Measurements from ENCODE around the gene ZNF503.

ZNF503 gene

GRCh38 chr10:75353183-75353582 lies 48.4 kb downstream of the ZNF503 start:
- POLR2A ChIA-PET = no interaction called here
- TF ChIP-seq CTCF (IDR thresholded peaks at IDR 0.05; ENCODE audit: control extremely low read depth, extremely low read depth, low read depth, missing control alignments) = no peak
- CTCF ChIA-PET = no interaction called here
- DNase-seq (ENCODE audit: extremely low spot score) = no peak

GRCh38 chr10:75352650-75353049 lies 48.9 kb downstream of the ZNF503 start:
- ChIA-PET CTCF (no interaction called here), POLR2A (no interaction called here)
- no peak for TF ChIP-seq CTCF (IDR thresholded peaks at IDR 0.05; ENCODE audit: control extremely low read depth, extremely low read depth, low read depth, missing control alignments)
- DNase-seq (ENCODE audit: extremely low spot score) = no peak

GRCh38 chr10:75351637-75352036 lies 49.9 kb downstream of the ZNF503 start:
- POLR2A ChIA-PET = no interaction called here
- TF ChIP-seq CTCF (IDR thresholded peaks at IDR 0.05; ENCODE audit: control extremely low read depth, extremely low read depth, low read depth, missing control alignments) = no peak
- DNase-seq (ENCODE audit: extremely low spot score) = no peak
- CTCF ChIA-PET = no interaction called here

- ChIA-PET CTCF (no interaction called here), POLR2A (no interaction called here)
- DNase-seq (ENCODE audit: extremely low spot score) = no peak
- no peak for TF ChIP-seq CTCF (IDR thresholded peaks at IDR 0.05; ENCODE audit: control extremely low read depth, extremely low read depth, low read depth, missing control alignments)
These were observed 50.8 kb downstream of the ZNF503 start for GRCh38 chr10:75350791-75351190.
